IMR-90 (cell line): ENCODE results near the gene NXF2.
A peak's percentile ranks its signal among the peaks of the same experiment; 100 is the strongest.

Experiments
- BHLHE40 ChIP-seq: fragments of 150-350 bp; IDR thresholded peaks from 2 replicates; pipeline ENCODE4 v1.6.1; 2016; ENCODE audit warnings: mild to moderate bottlenecking, low read depth, low read length
- CEBPB ChIP-seq: IDR thresholded peaks from 2 replicates; pipeline ENCODE4 v1.6.1; 2012; ENCODE audit warnings: low read depth, low read length, improper control_type of control experiment
- CHD1 ChIP-seq: IDR thresholded peaks from 2 replicates; pipeline ENCODE4 v1.6.1; 2012; ENCODE audit warnings: low read depth, low read length, improper control_type of control experiment
- CTCF ChIP-seq: conservative IDR thresholded peaks from 2 replicates; pipeline ENCODE4 v1.5.1; 2012; ENCODE audit warnings: mild to moderate bottlenecking, low read depth, low read length, improper control_type of control experiment
- ELK1 ChIP-seq: fragments of 150-350 bp; IDR thresholded peaks from 2 replicates; pipeline ENCODE4 v1.6.1; 2016; ENCODE audit warnings: low read depth, mild to moderate bottlenecking, low read length, moderate library complexity, borderline replicate concordance
- FOS ChIP-seq: fragments of 150-350 bp; IDR thresholded peaks from 2 replicates; pipeline ENCODE4 v1.6.1; 2016; ENCODE audit warnings: low read depth, low read length
- MXI1 ChIP-seq: IDR thresholded peaks from 2 replicates; pipeline ENCODE4 v1.6.1; 2012; ENCODE audit warnings: low read depth, mild to moderate bottlenecking, low read length, moderate library complexity, borderline replicate concordance
- POLR2A ChIP-seq: IDR thresholded peaks from 2 replicates; pipeline ENCODE4 v1.6.1; 2012; ENCODE audit warnings: mild to moderate bottlenecking, low read depth, low read length
- RAD21 ChIP-seq: IDR thresholded peaks from 2 replicates; pipeline ENCODE4 v1.6.1; 2012; ENCODE audit warnings: low read length, improper control_type of control experiment
- RCOR1 ChIP-seq: IDR thresholded peaks from 2 replicates; pipeline ENCODE4 v1.6.1; 2012; ENCODE audit warnings: mild to moderate bottlenecking, low read length, improper control_type of control experiment; ENCODE audit not compliant: insufficient replicate concordance
- RFX5 ChIP-seq: IDR thresholded peaks from 2 replicates; pipeline ENCODE4 v1.8.0; 2012; ENCODE audit warnings: low read depth, mild to moderate bottlenecking, low read length, moderate library complexity
- SMC3 ChIP-seq: fragments of 150-350 bp; IDR thresholded peaks from 2 replicates; pipeline ENCODE4 v1.6.1; 2016; ENCODE audit warnings: low read depth, mild to moderate bottlenecking, antibody characterized with exemption, low read length, moderate library complexity
- USF2 ChIP-seq: fragments of 150-350 bp; IDR thresholded peaks from 2 replicates; pipeline ENCODE4 v1.6.1; 2017; ENCODE audit warnings: mild to moderate bottlenecking, antibody characterized with exemption, low read length, low read depth

GRCh38 chrX:102345916-102346315, 98.9 kb downstream of the NXF2 start:
- TF ChIP-seq MXI1 (no peak), CTCF (peak; percentile 62), ELK1 (no peak), SMC3 (peak; percentile 51), POLR2A (no peak), FOS (no peak), USF2 (no peak), CEBPB (no peak), CHD1 (no peak), RAD21 (no peak; the same call in 1 of the 2 replicates), RFX5 (no peak), BHLHE40 (no peak), RCOR1 (no peak)
